Kidney (tissue), 14 donors: ENCODE measurements around the gene GARIN1A. TPM values are rescaled to one million over a fixed set of nuclear protein-coding genes. Genes with fewer than 3 reads are reported as not detected.
"Not testable (repeated sequence)": the region's sequence is repeated elsewhere in the genome, so short reads cannot be mapped to it uniquely, and the experiment has no call there.

Source experiments
- DNase-seq, 5 donors: peaks; one replicate each; pipeline ENCODE4 v3.0.0-alpha.2; 2013 to 2020
- FAIRE-seq: peaks from 2 replicates; lab custom pipeline; 2012; peaks lifted over from hg19 to GRCh38; lab: Jason Lieb, UNC
- H3K27ac ChIP-seq, 2 donors: one replicate each; pipeline ENCODE4 v1.7.0; 2013; ENCODE audit warnings: low read depth in 2 of 2, low read length in 2 of 2, inconsistent platforms in 1 of 2
- H3K27me3 ChIP-seq: one replicate; pipeline ENCODE4 v1.7.1; 2013; ENCODE audit warnings: low read length, inconsistent platforms; ENCODE audit not compliant: control insufficient read depth, insufficient read depth
- H3K36me3 ChIP-seq, 3 donors: one replicate each; pipeline versions ENCODE4 v1.7.0 to v1.7.1; 2013; ENCODE audit warnings: low read length in 3 of 3, control low read depth in 1 of 3, inconsistent platforms in 1 of 3; ENCODE audit not compliant: insufficient read depth in 3 of 3, control insufficient read depth in 2 of 3
- H3K4me1 ChIP-seq, 3 donors: one replicate each; pipeline versions ENCODE4 v1.7.0 to v1.7.1; 2013; ENCODE audit warnings: low read length in 3 of 3, inconsistent platforms in 1 of 3, low read depth in 1 of 3; ENCODE audit not compliant: control insufficient read depth in 2 of 3, insufficient read depth in 2 of 3
- H3K4me3 ChIP-seq, 3 donors: one replicate each; pipeline versions ENCODE4 v1.7.0 to v1.8.1; 2013; ENCODE audit warnings: low read length in 3 of 3, control low read depth in 1 of 3, inconsistent platforms in 1 of 3
- H3K9ac ChIP-seq, 3 donors: one replicate each; pipeline versions ENCODE4 v1.7.0 to v1.7.1; 2013; ENCODE audit warnings: low read length in 3 of 3, control low read depth in 1 of 3, inconsistent platforms in 1 of 3
- H3K9me3 ChIP-seq, 3 donors: one replicate each; pipeline versions ENCODE4 v1.7.0 to v1.7.1; 2013; ENCODE audit warnings: low read length in 3 of 3, control low read depth in 1 of 3, inconsistent platforms in 1 of 3; ENCODE audit not compliant: control insufficient read depth in 2 of 3, insufficient read depth in 1 of 3
- intact Hi-C: fragments of 100-400 bp; cut with DNase I; formaldehyde crosslinking; loops from one replicate; pipeline ENCODE4 v1.11.1; 2022
- polyA plus RNA-seq: library from polyadenylated mRNA; stranded (reverse); fragments of 350-450 nt; fragmentation: Illumina TruSeq; extraction: RNeasy Lipid Tissue Mini Kit (QIAGEN cat#74804); gene quantifications from one replicate; pipeline ENCODE4 v1.2.3, GENCODE V29; 2014; ENCODE audit warnings: low read depth, low replicate concordance; ENCODE audit not compliant: insufficient read depth
- total RNA-seq: library from RNA; stranded (reverse); fragmentation: NEBNext Ultra II Directional; extraction: Animal tissue kit (Norgen Biotek cat#: 25700); gene quantifications from one replicate; pipeline ENCODE4 v1.2.1, GENCODE V29; 2021
- TF ChIP-seq, protein P1 (sequence below): IDR thresholded peaks from 3 replicates; pipeline ENCODE4 v1.5.1; 2012; ENCODE audit warnings: mild to moderate bottlenecking, moderate library complexity, borderline replicate concordance; ENCODE audit not compliant: insufficient read depth; ENCODE audit errors: extremely low read depth
- donor health status: control.
- donor health status: control.
- donor health status: control.
- donor health status: control.
- donor health status: control.
- donor health status: DM: yes; HTN: yes; CAD: no.
- donor health status: Normal renal cell carcinoma (clear cell type).

GARIN1A gene
- total and polyA plus RNA-seq, 2 donors from 2014 or later: 1.3 to 2.5 TPM

DNA sequence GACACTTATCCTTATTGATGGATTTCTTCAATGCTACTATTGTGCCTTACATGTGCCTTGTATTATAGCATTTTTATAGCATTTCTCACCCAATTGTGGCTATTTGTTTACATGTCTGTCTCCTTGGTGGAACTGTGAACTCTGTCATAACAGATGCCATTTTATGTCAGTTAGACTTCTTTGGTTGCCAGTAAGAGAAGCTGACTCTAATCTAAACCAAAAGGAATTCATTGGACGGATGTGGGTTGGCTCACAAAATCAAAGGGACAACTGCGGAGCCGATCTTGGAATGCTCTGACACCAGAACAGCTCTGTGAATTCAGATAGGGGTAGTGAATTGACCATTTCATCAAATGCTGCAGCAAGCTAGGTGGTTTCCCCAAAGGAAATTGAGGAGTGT lies 15.0 kb downstream of the GARIN1A start:
- FAIRE-seq (no peak), DNase-seq (no peak)
- no peaks in the 10 kb centered on the region for H3K27me3 ChIP-seq
- intact Hi-C loops: no loop called here
- TF ChIP-seq, protein P1, sequence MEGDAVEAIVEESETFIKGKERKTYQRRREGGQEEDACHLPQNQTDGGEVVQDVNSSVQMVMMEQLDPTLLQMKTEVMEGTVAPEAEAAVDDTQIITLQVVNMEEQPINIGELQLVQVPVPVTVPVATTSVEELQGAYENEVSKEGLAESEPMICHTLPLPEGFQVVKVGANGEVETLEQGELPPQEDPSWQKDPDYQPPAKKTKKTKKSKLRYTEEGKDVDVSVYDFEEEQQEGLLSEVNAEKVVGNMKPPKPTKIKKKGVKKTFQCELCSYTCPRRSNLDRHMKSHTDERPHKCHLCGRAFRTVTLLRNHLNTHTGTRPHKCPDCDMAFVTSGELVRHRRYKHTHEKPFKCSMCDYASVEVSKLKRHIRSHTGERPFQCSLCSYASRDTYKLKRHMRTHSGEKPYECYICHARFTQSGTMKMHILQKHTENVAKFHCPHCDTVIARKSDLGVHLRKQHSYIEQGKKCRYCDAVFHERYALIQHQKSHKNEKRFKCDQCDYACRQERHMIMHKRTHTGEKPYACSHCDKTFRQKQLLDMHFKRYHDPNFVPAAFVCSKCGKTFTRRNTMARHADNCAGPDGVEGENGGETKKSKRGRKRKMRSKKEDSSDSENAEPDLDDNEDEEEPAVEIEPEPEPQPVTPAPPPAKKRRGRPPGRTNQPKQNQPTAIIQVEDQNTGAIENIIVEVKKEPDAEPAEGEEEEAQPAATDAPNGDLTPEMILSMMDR: no peak
- no peak overlapping the region for H3K4me3 ChIP-seq
- H3K9ac ChIP-seq: no peak overlapping the region
- H3K9me3 ChIP-seq: no peaks in the 10 kb centered on the region
- H3K27ac ChIP-seq: no peak overlapping the region
- H3K36me3 ChIP-seq: no peaks in the 10 kb centered on the region
- H3K4me1 ChIP-seq: no peaks in the 10 kb centered on the region

DNA sequence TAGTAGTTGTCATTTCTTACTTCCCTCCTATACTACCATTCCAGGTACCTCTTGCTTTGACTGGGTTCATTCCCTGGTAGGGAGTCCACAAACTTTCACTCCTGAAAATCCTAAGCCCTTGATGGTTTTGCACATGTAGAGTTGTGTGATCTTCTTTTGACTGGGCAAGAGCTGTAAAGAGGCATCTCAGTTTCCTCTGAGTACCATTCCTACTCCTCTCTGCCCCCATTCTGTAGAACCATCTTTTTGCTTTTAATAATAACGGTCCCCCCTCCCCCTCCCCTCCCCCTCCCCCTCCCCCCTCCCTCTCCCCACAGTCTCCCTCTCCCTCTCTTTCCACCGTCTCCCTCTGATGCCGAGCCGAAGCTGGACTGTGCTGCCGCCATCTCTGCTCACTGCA lies 16.4 kb downstream of the GARIN1A start:
- Histone ChIP-seq H3K27ac (no peak overlapping the region), H3K9ac (no peak overlapping the region), H3K9me3 (no peaks in the 10 kb centered on the region), H3K4me1 (no peaks in the 10 kb centered on the region), H3K4me3 (no peak overlapping the region), H3K36me3 (no peaks in the 10 kb centered on the region), H3K27me3 (no peaks in the 10 kb centered on the region)
- FAIRE-seq (no peak), DNase-seq (no peak)
- intact Hi-C loops: no loop called here
- TF ChIP-seq, protein P1: no peak

DNA sequence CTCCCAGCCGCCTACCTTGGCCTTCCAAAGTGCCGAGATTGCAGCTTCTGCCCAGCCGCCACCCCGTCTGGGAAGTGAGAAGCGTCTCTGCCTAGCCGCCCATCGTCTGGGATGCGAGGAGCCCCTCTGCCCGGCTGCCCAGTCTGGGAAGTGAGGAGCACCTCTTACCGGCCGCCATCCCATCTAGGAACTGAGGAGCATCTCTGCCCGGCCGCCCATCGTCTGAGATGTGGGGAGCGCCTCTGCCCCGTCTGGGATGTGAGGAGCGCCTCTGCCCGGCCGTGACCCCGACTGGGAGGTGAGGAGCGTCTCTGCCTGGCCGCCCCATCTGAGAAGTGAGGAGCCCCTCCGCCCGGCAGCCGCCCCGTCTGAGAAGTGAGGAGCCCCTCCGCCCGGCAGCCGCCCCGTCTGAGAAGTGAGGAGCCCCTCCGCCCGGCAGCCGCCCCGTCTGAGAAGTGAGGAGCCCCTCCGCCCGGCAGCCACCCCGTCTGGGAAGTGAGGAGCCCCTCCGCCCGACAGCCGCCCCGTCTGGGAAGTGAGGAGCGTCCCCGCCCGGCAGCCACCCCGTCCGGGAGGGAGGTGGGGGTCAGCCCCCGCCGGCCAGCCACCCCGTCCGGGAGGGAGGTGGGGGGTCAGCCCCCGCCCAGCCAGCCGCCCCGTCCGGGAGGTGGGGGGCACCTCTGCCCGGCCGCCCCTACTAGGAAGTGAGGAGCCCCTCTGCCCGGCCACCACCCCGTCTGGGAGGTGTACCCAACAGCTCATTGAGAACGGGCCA lies 17.3 kb downstream of the GARIN1A start:
- H3K27me3 ChIP-seq, H3K9me3 ChIP-seq, H3K27ac ChIP-seq, FAIRE-seq, H3K9ac ChIP-seq, DNase-seq, H3K36me3 ChIP-seq, H3K4me1 ChIP-seq, intact Hi-C loops, H3K4me3 ChIP-seq: not testable (repeated sequence)

DNA sequence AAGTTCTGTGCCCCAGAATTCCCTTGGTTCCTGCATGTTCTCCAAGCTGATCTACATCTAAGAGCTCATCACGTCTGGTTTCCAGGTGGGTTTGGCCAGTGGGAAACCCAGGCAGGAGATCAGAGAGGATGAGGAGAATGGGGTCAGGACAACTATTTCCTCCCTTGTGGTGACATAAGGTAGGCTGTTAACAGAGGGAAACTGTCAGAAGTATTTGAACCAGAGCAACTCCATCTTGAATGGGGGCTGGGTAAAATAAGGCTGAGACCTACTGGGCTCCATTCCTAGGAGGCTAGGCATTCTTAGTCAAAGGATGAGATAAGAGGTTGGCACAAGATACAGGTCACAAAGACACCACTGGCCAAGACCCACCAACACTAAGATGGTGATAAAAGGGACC lies 19.1 kb downstream of the GARIN1A start:
- Histone ChIP-seq H3K36me3 (no peaks in the 10 kb centered on the region), H3K4me3 (no peak overlapping the region), H3K27ac (no peak overlapping the region), H3K27me3 (no peaks in the 10 kb centered on the region), H3K4me1 (no peaks in the 10 kb centered on the region), H3K9me3 (no peaks in the 10 kb centered on the region), H3K9ac (no peak overlapping the region)
- no peak for DNase-seq
- TF ChIP-seq, protein P1: no peak
- intact Hi-C loops: no loop called here
- no peak for FAIRE-seq
